Transverse colon (tissue), 4 donors: Measurements from ENCODE around the gene GAS7. TPM values are rescaled to one million over a fixed set of nuclear protein-coding genes. Genes with fewer than 3 reads are reported as not detected.

ENCODE experiments used
- DNase-seq: peaks from one replicate; pipeline ENCODE4 v3.0.0-alpha.2; 2019
- H3K27ac ChIP-seq, 4 donors: fragments of 200-600 bp; sonication (generic); 2 replicates each; pipeline ENCODE4 v1.5.1; 2016 to 2018; ENCODE audit warnings: inconsistent platforms in 4 of 4
- H3K27me3 ChIP-seq: fragments of 200-600 bp; sonication (generic); 2 replicates; pipeline ENCODE4 v1.5.1; 2017; ENCODE audit warnings: inconsistent platforms
- H3K36me3 ChIP-seq, 4 donors: fragments of 200-600 bp; sonication (generic); 2 replicates each; pipeline ENCODE4 v1.5.1; 2017 to 2019; ENCODE audit warnings: inconsistent platforms in 4 of 4
- H3K4me1 ChIP-seq, 4 donors: fragments of 200-600 bp; sonication (generic); 2 replicates each; pipeline ENCODE4 v1.5.1; 2017 to 2020; ENCODE audit warnings: inconsistent platforms in 4 of 4
- H3K4me3 ChIP-seq, 4 donors: fragments of 200-600 bp; sonication (generic); 1 replicate in 1 of 4; 2 replicates in 3 of 4; pipeline versions ENCODE4 v1.5.1 to v1.6.1; 2017 to 2019; ENCODE audit warnings: inconsistent platforms in 4 of 4
- H3K9me3 ChIP-seq, 2 donors: fragments of 200-600 bp; sonication (generic); 2 replicates each; pipeline ENCODE4 v1.5.1; 2017 to 2019; ENCODE audit warnings: inconsistent platforms in 2 of 2
- EP300 ChIP-seq: sonication (generic); formaldehyde crosslinking; IDR thresholded peaks from one replicate; pipeline ENCODE4 v1.6.1; 2017; ENCODE audit warnings: antibody characterized with exemption, low read depth
- POLR2A ChIP-seq: fragments of 450-650 bp; IDR thresholded peaks from one replicate; pipeline ENCODE4 v1.6.1; 2016; ENCODE audit warnings: antibody characterized with exemption, mild to moderate bottlenecking, moderate library complexity
- POLR2AphosphoS5 ChIP-seq, 3 donors: sonication (generic); formaldehyde crosslinking; IDR thresholded peaks; one replicate each; pipeline ENCODE4 v1.6.1; 2016; ENCODE audit warnings: antibody characterized with exemption in 3 of 3
- WGBS, 2 donors: methylation state at CpG; one replicate each; pipeline ENCODE4 v1.1.5; 2018; ENCODE audit warnings: low coverage in 1 of 2; 5-methylcytosine and 5-hydroxymethylcytosine counted together
- in situ Hi-C, 4 donors: fragments of 200-750 bp; cut with MboI; loops; one replicate each; pipeline versions ENCODE4 v1.15.0 to v1.15.1; 2017; ENCODE audit warnings: low sequenced_read_pairs in 3 of 4, low pct_ligation_motif_present in 1 of 4, low pct_unique_long_range_greater_than_20kb in 1 of 4
- intact Hi-C: fragments of 100-400 bp; cut with DNase I; formaldehyde crosslinking; loops from one replicate; pipeline ENCODE4 v1.15.1; 2023; ENCODE audit warnings: low total_unique reads
- total RNA-seq, 4 donors: library from RNA; depleted of rRNA; stranded (reverse); fragments of >200 nt; gene quantifications; one replicate each; pipeline ENCODE4 v1.1.0, GENCODE V29; 2016
- TF ChIP-seq, protein P1 (sequence below), 5 experiments: fragments of 200-600 bp in 3 of 5; fragments of 450-650 bp in 2 of 5; sonication (generic) in 3 of 5; IDR thresholded peaks; 1 replicate in 2 of 5; 2 replicates in 3 of 5; pipeline ENCODE4 v1.5.1; 2016 to 2017; ENCODE audit warnings: antibody characterized with exemption in 5 of 5, inconsistent platforms in 3 of 5, mild to moderate bottlenecking in 2 of 5, moderate library complexity in 1 of 5

The GAS7 gene
- total RNA-seq, 4 donors from 2014 or later: 9.2 to 59.1 (median 15.2) TPM

DNA sequence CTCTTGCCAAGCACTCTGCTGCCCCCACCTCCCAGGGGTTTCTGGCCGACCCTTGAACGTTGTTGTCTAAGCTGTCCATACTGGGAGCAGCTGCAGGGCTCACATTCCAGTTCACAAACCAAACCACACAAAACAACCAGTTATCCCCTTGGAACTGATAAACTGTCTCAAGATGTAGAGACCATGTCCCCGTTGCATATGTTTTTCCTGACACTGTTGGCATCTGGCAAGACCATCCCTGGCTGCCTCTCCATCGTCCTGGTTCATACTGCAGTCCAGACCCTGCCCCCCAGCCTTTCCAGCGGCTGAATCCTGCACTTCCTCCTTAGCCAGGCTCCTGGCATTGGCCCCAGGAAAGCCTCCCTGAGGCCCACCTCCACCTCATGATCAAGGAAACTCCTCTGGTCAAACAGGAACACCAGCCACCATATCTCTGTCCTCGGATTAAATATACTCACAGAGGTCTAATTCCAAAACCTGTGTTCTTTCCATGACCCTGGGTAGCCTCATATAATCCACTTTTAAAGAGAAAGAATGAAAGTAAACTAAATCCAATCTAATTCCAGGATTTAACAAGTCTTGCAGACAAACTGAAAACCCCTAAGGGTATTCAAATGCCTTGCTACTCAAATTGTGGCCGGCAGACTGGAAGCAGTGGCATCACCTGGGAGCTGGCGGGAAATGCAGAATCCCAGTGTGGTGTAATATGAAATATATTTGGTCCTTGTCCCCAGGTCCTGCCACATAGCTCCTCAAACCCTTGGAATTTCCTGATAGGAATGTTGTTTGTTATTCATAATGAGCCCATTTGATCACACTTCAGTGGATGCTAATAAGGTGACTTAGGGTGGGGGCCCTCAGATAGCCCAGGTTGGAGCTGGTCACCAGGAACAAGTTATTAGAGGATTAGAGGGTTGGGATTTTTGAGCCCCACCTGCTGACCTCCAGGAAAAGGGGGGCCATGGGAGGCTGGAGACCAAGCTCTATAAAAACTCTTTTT lies 14.2 kb downstream of the GAS7 start:
- Histone ChIP-seq H3K36me3 (no peaks in the 10 kb centered on the region), H3K27me3 (no peaks in the 10 kb centered on the region), H3K4me1 (no peaks in the 10 kb centered on the region), H3K27ac (no peak overlapping the region), H3K4me3 (no peak overlapping the region), H3K9me3 (no peaks in the 10 kb centered on the region)
- intact Hi-C loops: no loop called here
- DNase-seq: no peak
- WGBS, 2 donors: 70 to 75% methylated on average over 2 to 8 of the region's 8 CpGs
- TF ChIP-seq POLR2AphosphoS5 (IDR thresholded peaks at IDR 0.05) (no peak), POLR2A (no peak), EP300 (no peak)
- TF ChIP-seq, protein P1, sequence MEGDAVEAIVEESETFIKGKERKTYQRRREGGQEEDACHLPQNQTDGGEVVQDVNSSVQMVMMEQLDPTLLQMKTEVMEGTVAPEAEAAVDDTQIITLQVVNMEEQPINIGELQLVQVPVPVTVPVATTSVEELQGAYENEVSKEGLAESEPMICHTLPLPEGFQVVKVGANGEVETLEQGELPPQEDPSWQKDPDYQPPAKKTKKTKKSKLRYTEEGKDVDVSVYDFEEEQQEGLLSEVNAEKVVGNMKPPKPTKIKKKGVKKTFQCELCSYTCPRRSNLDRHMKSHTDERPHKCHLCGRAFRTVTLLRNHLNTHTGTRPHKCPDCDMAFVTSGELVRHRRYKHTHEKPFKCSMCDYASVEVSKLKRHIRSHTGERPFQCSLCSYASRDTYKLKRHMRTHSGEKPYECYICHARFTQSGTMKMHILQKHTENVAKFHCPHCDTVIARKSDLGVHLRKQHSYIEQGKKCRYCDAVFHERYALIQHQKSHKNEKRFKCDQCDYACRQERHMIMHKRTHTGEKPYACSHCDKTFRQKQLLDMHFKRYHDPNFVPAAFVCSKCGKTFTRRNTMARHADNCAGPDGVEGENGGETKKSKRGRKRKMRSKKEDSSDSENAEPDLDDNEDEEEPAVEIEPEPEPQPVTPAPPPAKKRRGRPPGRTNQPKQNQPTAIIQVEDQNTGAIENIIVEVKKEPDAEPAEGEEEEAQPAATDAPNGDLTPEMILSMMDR (IDR thresholded peaks at IDR 0.05): no peak
- in situ Hi-C loops: no loop called here

DNA sequence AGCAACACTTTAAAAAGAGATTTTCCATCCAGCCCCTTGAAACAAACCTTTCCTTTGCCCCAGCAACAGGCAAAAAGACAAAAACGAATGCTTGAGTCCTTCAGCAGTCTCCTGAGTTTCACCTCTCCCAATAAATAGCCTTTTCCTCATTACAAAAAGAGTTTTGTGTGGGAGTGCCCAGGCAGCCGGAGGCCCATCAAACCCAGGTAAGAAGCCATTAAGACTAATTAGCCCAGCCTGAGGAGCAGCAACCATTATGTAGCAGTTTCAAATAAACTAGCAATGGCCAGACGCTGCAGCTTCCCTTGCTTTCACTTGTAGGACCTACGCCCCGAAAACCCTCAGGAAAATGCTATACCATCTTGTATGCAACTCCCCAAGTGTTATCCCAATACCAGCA lies 15.6 kb downstream of the GAS7 start:
- no peak overlapping the region for H3K27ac ChIP-seq
- no peak for TF ChIP-seq POLR2AphosphoS5 (IDR thresholded peaks at IDR 0.05)
- no peak for TF ChIP-seq EP300
- TF ChIP-seq POLR2A: no peak
- TF ChIP-seq, protein P1 (IDR thresholded peaks at IDR 0.05): no peak
- H3K27me3 ChIP-seq: no peaks in the 10 kb centered on the region
- H3K36me3 ChIP-seq: no peaks in the 10 kb centered on the region
- no peak for DNase-seq
- H3K4me1 ChIP-seq: peaks cover 0 to 4% (median 0%) of the 10 kb centered on the region in 4 donors
- H3K4me3 ChIP-seq: no peak overlapping the region
- in situ Hi-C loops: no loop called here
- intact Hi-C loops: no loop called here
- no peaks in the 10 kb centered on the region for H3K9me3 ChIP-seq
- WGBS, 2 donors: 75 to 86% methylated on average over 5 of the region's 5 CpGs

DNA sequence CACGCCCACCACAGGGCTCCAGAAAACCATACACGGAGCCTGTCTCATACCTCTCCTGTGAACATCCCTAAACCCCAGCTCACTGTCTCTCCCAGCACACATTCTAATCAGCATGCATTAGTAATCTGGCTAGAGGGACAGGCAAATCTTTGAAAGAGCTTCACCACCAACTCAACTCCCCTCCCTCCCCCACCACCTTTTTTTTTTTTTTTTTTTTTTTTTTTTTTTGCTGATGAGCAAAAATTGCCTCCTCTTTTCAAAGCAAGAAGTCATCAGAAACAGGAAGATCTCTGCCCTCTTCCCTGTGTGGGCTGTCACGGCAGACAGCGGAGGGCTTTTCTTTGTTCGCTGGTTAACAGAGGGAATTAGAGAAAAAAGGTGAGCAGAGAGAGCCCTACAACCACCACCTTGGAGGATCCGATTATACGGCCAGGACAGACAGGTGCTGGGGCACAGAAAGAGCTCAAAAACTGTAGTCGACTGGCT lies 19.9 kb downstream of the GAS7 start:
- H3K36me3 ChIP-seq: no peaks in the 10 kb centered on the region
- H3K9me3 ChIP-seq: no peaks in the 10 kb centered on the region
- no peak for TF ChIP-seq EP300
- TF ChIP-seq, protein P1 (IDR thresholded peaks at IDR 0.05): no peak
- no peak for TF ChIP-seq POLR2AphosphoS5 (IDR thresholded peaks at IDR 0.05)
- TF ChIP-seq POLR2A: no peak
- intact Hi-C loops (no loop called here), in situ Hi-C loops (no loop called here)
- no peaks in the 10 kb centered on the region for H3K27me3 ChIP-seq
- peaks cover 0 to 4% (median 0%) of the 10 kb centered on the region in 4 donors for H3K4me1 ChIP-seq
- no peak for DNase-seq
- 71 to 100% methylated on average over 1 to 8 of the region's 8 CpGs for WGBS, 2 donors
- no peak overlapping the region for H3K4me3 ChIP-seq
- no peak overlapping the region for H3K27ac ChIP-seq

DNA sequence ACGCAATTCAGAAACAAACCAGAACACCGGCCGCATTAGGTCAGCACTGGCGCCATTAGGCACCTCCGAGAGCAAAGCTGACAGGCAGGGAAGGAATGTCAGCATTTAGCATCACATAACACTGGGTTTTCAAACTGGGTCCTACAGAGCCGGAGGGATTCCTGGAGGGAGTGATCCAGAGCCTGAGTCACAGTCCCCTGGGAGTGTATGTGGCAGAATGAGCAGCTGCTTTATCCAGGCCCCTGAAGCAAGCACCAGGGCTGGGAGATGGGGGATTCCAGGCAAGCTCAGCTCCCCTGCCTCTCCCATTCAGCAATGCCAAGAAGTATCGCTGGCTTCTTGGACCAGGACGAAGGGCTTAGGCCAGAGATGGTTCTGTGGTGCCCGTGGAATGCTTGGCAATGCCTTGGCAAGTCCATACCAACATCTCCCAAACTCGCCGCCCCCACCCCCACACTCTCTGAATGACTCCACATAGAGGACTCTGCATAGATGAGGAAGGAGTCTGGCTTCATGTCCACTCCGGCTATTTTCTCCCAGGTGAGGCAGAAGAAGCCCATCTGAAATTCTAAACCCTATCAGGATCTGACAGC lies 20.4 kb downstream of the GAS7 start:
- H3K4me3 ChIP-seq: no peak overlapping the region
- peaks cover 0 to 4% (median 0%) of the 10 kb centered on the region in 4 donors for H3K4me1 ChIP-seq
- DNase-seq: no peak
- TF ChIP-seq POLR2AphosphoS5 (IDR thresholded peaks at IDR 0.05) (no peak), EP300 (no peak), POLR2A (no peak)
- TF ChIP-seq, protein P1 (IDR thresholded peaks at IDR 0.05): no peak
- H3K9me3 ChIP-seq: no peaks in the 10 kb centered on the region
- 69% methylated on average over 12 of the region's 12 CpGs; no CpG with 5 or more reads in 1 of the 2 donors for WGBS, 2 donors
- intact Hi-C loops (no loop called here), in situ Hi-C loops (no loop called here)
- H3K36me3 ChIP-seq: no peaks in the 10 kb centered on the region
- no peaks in the 10 kb centered on the region for H3K27me3 ChIP-seq
- no peak overlapping the region for H3K27ac ChIP-seq
